HFFc6 (cell line): ENCODE data around the gene CALN1. TPM values are rescaled to one million over a fixed set of nuclear protein-coding genes. Genes with fewer than 3 reads are reported as not detected.

Source experiments
- DNase-seq: peaks from one replicate; pipeline ENCODE4 v3.0.0-alpha.2; 2018
- H3K27ac Mint-ChIP-seq: 2 replicates; pipeline ENCODE4 v1.8.0; 2020; ENCODE audit warnings: mild to moderate bottlenecking, mixed read lengths
- H3K27me3 Mint-ChIP-seq: 2 replicates; pipeline ENCODE4 v1.8.0; 2021; ENCODE audit warnings: mild to moderate bottlenecking, moderate library complexity, mixed read lengths; ENCODE audit not compliant: insufficient read depth
- H3K36me3 Mint-ChIP-seq: 2 replicates; pipeline ENCODE4 v1.8.0; 2021; ENCODE audit warnings: low read depth, mixed read lengths
- H3K4me1 Mint-ChIP-seq: 2 replicates; pipeline ENCODE4 v1.8.0; 2020; ENCODE audit warnings: low read depth, mixed read lengths
- H3K4me3 Mint-ChIP-seq: 2 replicates; pipeline ENCODE4 v1.8.0; 2020; ENCODE audit warnings: mild to moderate bottlenecking, moderate library complexity, mixed read lengths
- H3K9me3 Mint-ChIP-seq: 2 replicates; pipeline ENCODE4 v1.8.0; 2020; ENCODE audit warnings: mild to moderate bottlenecking, mixed read lengths
- CTCF ChIP-seq: fragments of 200-600 bp; sonication (generic); IDR thresholded peaks from 2 replicates; pipeline ENCODE4 v1.5.0; 2021; ENCODE audit warnings: antibody characterized with exemption, mild to moderate bottlenecking
- total RNA-seq, 6 experiments: library from RNA; stranded (reverse); fragmentation: NEBNext Ultra II Directional; extraction: Animal tissue kit (Norgen Biotek cat#: 25700); gene quantifications; 2 replicates in 1 of 6; 3 replicates in 5 of 6; pipeline ENCODE4 v1.2.3, GENCODE V29; 2021

Gene CALN1
- total RNA-seq, 6 experiments from 2014 or later = not detected

- no peak for TF ChIP-seq CTCF
- Mint-ChIP-seq H3K36me3 (no peaks in the 10 kb centered on the region), H3K27ac (no peak overlapping the region), H3K4me3 (no peak overlapping the region), H3K4me1 (no peaks in the 10 kb centered on the region), H3K27me3 (peaks cover 2% of the 10 kb centered on the region), H3K9me3 (peaks cover 54% of the 10 kb centered on the region)
- DNase-seq = no peak
Measured at GRCh38 chr7:72265071-72265904, 146.8 kb downstream of the CALN1 start.

GRCh38 chr7:72260406-72260805 lies 151.7 kb downstream of the CALN1 start:
- no peak overlapping the region for H3K27ac Mint-ChIP-seq

GRCh38 chr7:72258074-72258473 lies 154.1 kb downstream of the CALN1 start:
- H3K36me3 Mint-ChIP-seq = no peaks in the 10 kb centered on the region
- H3K27me3 Mint-ChIP-seq = no peaks in the 10 kb centered on the region
- DNase-seq = no peak
- no peak for TF ChIP-seq CTCF
- H3K9me3 Mint-ChIP-seq = peaks cover 40% of the 10 kb centered on the region
- no peak overlapping the region for H3K27ac Mint-ChIP-seq
- H3K4me3 Mint-ChIP-seq = no peak overlapping the region
- H3K4me1 Mint-ChIP-seq = no peaks in the 10 kb centered on the region

More at GRCh38 chr7:72260406-72260805, 151.7 kb downstream of the CALN1 start:
- H3K36me3 Mint-ChIP-seq = no peaks in the 10 kb centered on the region
- H3K9me3 Mint-ChIP-seq = peaks cover 44% of the 10 kb centered on the region
- H3K4me1 Mint-ChIP-seq = no peaks in the 10 kb centered on the region
- DNase-seq = no peak
- no peaks in the 10 kb centered on the region for H3K27me3 Mint-ChIP-seq
- no peak for TF ChIP-seq CTCF
- H3K4me3 Mint-ChIP-seq = no peak overlapping the region

- H3K4me3 Mint-ChIP-seq = no peak overlapping the region
Measured at GRCh38 chr7:72254455-72254854, 157.7 kb downstream of the CALN1 start.

GRCh38 chr7:72249106-72249505 lies 163.0 kb downstream of the CALN1 start:
- Mint-ChIP-seq H3K4me1 (no peaks in the 10 kb centered on the region), H3K27me3 (peaks cover 1% of the 10 kb centered on the region; the same call in 1 of the 2 replicates), H3K36me3 (peaks cover 4% of the 10 kb centered on the region; the same call in 1 of the 2 replicates), H3K4me3 (no peak overlapping the region), H3K9me3 (peaks cover 54% of the 10 kb centered on the region), H3K27ac (no peak overlapping the region)
- DNase-seq = no peak
- no peak for TF ChIP-seq CTCF

More at GRCh38 chr7:72254455-72254854, 157.7 kb downstream of the CALN1 start:
- H3K4me1 Mint-ChIP-seq = no peaks in the 10 kb centered on the region
- DNase-seq = no peak
- peaks cover 43% of the 10 kb centered on the region for H3K9me3 Mint-ChIP-seq
- H3K27me3 Mint-ChIP-seq = no peaks in the 10 kb centered on the region
- no peaks in the 10 kb centered on the region for H3K36me3 Mint-ChIP-seq
- H3K27ac Mint-ChIP-seq = no peak overlapping the region
- no peak for TF ChIP-seq CTCF
